ENCODE data around the gene SGMS1. TPM values are rescaled to one million over a fixed set of nuclear protein-coding genes. Genes with fewer than 3 reads are reported as not detected.
A peak's percentile ranks its signal among the peaks of the same experiment; 100 is the strongest.

The SGMS1 gene
- total and polyA plus RNA-seq, 4 donors: 8.9 to 54.3 (median 22.2) TPM

- no peaks in the 10 kb centered on the region for H3K27me3 ChIP-seq (ENCODE audit: control insufficient read depth in 1 of 2, insufficient read depth in 2 of 2, low read length in 1 of 2)
- WGBS, 2 donors: 1% methylated on average over 62 of the region's 62 CpGs
- peak; percentile 87 for ATAC-seq (ENCODE audit: low FRiP score)
- no peaks in the 10 kb centered on the region for H3K4me1 ChIP-seq (ENCODE audit: control insufficient read depth in 1 of 2, insufficient read depth in 2 of 2, low read length in 2 of 2)
- DNase-seq: peak; percentile 81 to 92
- no peaks in the 10 kb centered on the region for H3K36me3 ChIP-seq (ENCODE audit: control insufficient read depth in 1 of 2, insufficient read depth in 2 of 2, low read length in 1 of 2)
- intact Hi-C loops (cut with DNase I): loop anchor here (2.0 to 10.0 kb wide), 4 partner anchors 83 to 207 kb away; partner anchors contain the start of gene SGMS1 (in 1 of the 2)
- H3K4me3 ChIP-seq (ENCODE audit: low read length in 2 of 2): peak overlapping the region; percentile 72 to 93
- peak overlapping the region in 1 of 2 donors; percentile 16 for H3K27ac ChIP-seq (ENCODE audit: low read depth in 1 of 2, low read length in 2 of 2)
- H3K9me3 ChIP-seq (ENCODE audit: control insufficient read depth, low read length): no peaks in the 10 kb centered on the region
Measured at GRCh38 chr10:50417886-50418830, 205.6 kb downstream of the SGMS1 start.

DNA sequence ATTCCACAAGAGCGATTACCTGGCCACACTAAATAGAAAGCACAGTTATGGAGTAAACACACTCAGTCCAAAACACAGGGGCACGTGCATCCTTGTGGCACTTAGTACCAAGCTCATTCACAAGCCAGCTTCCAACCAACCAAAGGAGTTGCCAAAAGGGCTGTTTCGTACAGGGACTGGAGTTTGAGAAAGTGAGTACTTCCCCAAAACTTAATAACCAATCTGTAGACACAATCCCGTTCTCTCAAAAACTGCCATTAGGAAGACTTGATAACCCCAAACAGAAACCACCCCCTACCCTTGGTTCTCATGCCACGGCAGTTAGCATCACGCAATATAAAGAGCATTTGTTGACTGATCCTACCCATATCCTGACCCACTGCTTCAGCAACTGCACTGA, 206.3 kb downstream of the SGMS1 start:
- no peaks in the 10 kb centered on the region for H3K4me1 ChIP-seq (ENCODE audit: control insufficient read depth in 1 of 2, insufficient read depth in 2 of 2, low read length in 2 of 2)
- peak; percentile 35 for ATAC-seq (ENCODE audit: low FRiP score)
- H3K27ac ChIP-seq (ENCODE audit: low read depth in 1 of 2, low read length in 2 of 2): no peak overlapping the region
- 7 to 8% methylated on average over 6 of the region's 6 CpGs for WGBS, 2 donors
- peak overlapping the region; percentile 72 to 93 for H3K4me3 ChIP-seq (ENCODE audit: low read length in 2 of 2)
- H3K9me3 ChIP-seq (ENCODE audit: control insufficient read depth, low read length): no peaks in the 10 kb centered on the region
- intact Hi-C loops (cut with DNase I): loop anchor here (5.0 to 10.0 kb wide), 3 partner anchors 83 to 205 kb away; partner anchors contain the start of gene SGMS1 (in 1 of the 2)
- no peaks in the 10 kb centered on the region for H3K36me3 ChIP-seq (ENCODE audit: control insufficient read depth in 1 of 2, insufficient read depth in 2 of 2, low read length in 1 of 2)
- H3K27me3 ChIP-seq (ENCODE audit: control insufficient read depth in 1 of 2, insufficient read depth in 2 of 2, low read length in 1 of 2): no peaks in the 10 kb centered on the region
- DNase-seq: no peak

GRCh38 chr10:50416881-50417280, 206.9 kb downstream of the SGMS1 start:
- H3K27ac ChIP-seq (ENCODE audit: low read depth in 1 of 2, low read length in 2 of 2): no peak overlapping the region
- H3K27me3 ChIP-seq (ENCODE audit: control insufficient read depth in 1 of 2, insufficient read depth in 2 of 2, low read length in 1 of 2): no peaks in the 10 kb centered on the region
- no peaks in the 10 kb centered on the region for H3K4me1 ChIP-seq (ENCODE audit: control insufficient read depth in 1 of 2, insufficient read depth in 2 of 2, low read length in 2 of 2)
- no peaks in the 10 kb centered on the region for H3K9me3 ChIP-seq (ENCODE audit: control insufficient read depth, low read length)
- no peaks in the 10 kb centered on the region for H3K36me3 ChIP-seq (ENCODE audit: control insufficient read depth in 1 of 2, insufficient read depth in 2 of 2, low read length in 1 of 2)
- intact Hi-C loops (cut with DNase I): loop anchor here (5.0 to 10.0 kb wide), 3 partner anchors 82 to 205 kb away; partner anchors contain the start of gene SGMS1 (in 1 of the 2)
- WGBS, 2 donors: 50 to 62% methylated on average over 6 of the region's 6 CpGs
- no peak for ATAC-seq (ENCODE audit: low FRiP score)
- H3K4me3 ChIP-seq (ENCODE audit: low read length in 2 of 2): peak overlapping the region in 1 of 2 donors; percentile 72
- DNase-seq: no peak

DNA sequence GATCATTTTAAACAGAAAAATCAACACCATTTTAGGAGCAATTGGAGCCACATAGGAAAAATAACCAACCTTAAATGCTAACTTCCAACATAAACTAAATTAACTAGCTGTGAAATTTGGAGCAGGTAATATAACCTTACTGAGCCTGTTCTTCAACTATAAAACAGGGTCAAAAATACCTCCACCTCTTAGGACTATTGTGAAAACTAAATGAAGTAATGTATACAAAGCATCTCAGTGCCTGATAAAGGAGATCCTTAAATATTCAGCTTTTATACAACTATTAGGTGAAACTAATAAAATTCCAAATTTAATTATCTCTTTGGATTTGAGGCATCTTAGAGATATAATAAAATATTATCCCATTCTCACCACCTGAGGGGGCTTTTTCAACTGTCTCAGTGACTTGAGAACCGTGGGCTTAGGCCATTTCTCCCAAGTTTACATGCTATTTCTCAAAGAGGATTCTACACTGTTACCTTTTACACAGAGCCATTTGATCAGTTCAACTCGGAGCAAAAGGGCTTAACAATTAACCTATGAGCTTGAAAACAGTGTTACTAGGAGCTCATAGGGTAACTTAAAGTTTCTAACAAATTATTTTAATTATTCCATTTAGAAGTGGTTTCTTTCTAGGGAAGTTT, 207.5 kb downstream of the SGMS1 start:
- intact Hi-C loops (cut with DNase I): loop anchor here (5.0 to 10.0 kb wide), 3 partner anchors 82 to 206 kb away; partner anchors contain the start of gene SGMS1 (in 1 of the 2)
- Histone ChIP-seq H3K4me3 (ENCODE audit: low read length in 2 of 2) (no peak overlapping the region), H3K36me3 (ENCODE audit: control insufficient read depth in 1 of 2, insufficient read depth in 2 of 2, low read length in 1 of 2) (no peaks in the 10 kb centered on the region), H3K9me3 (ENCODE audit: control insufficient read depth, low read length) (no peaks in the 10 kb centered on the region), H3K27me3 (ENCODE audit: control insufficient read depth in 1 of 2, insufficient read depth in 2 of 2, low read length in 1 of 2) (no peaks in the 10 kb centered on the region), H3K27ac (ENCODE audit: low read depth in 1 of 2, low read length in 2 of 2) (no peak overlapping the region), H3K4me1 (ENCODE audit: control insufficient read depth in 1 of 2, insufficient read depth in 2 of 2, low read length in 2 of 2) (no peaks in the 10 kb centered on the region)
- WGBS, 2 donors: 50 to 54% methylated on average over 2 of the region's 2 CpGs
- DNase-seq (no peak), ATAC-seq (ENCODE audit: low FRiP score) (no peak)

DNA sequence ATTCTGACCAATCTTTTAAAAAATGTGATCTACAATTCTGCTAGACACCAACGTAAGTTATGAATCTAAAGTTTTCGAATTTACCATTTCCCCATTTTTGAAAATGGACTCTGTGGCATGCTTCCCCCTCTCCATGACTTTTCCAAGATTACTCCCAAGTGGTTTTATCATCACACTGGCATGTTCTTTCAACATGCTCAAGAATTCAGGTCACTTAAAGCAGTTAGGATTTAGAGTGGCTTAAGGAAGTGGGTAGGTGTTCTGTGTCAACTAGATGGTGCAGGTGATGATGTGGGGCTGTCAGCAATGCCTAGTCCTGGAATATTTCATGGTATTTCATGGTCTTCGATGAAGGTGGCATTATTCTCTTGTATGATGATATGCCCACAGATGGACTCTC, 208.5 kb downstream of the SGMS1 start:
- DNase-seq (no peak), ATAC-seq (ENCODE audit: low FRiP score) (no peak)
- H3K27ac ChIP-seq (ENCODE audit: low read depth in 1 of 2, low read length in 2 of 2): no peak overlapping the region
- no peaks in the 10 kb centered on the region for H3K27me3 ChIP-seq (ENCODE audit: control insufficient read depth in 1 of 2, insufficient read depth in 2 of 2, low read length in 1 of 2)
- H3K4me3 ChIP-seq (ENCODE audit: low read length in 2 of 2): no peak overlapping the region
- H3K4me1 ChIP-seq (ENCODE audit: control insufficient read depth in 1 of 2, insufficient read depth in 2 of 2, low read length in 2 of 2): no peaks in the 10 kb centered on the region
- H3K9me3 ChIP-seq (ENCODE audit: control insufficient read depth, low read length): no peaks in the 10 kb centered on the region
- 88 to 89% methylated on average over 3 of the region's 3 CpGs for WGBS, 2 donors
- intact Hi-C loops (cut with DNase I): loop anchor here (5.0 to 10.0 kb wide), 3 partner anchors 80 to 207 kb away; partner anchors contain the start of gene SGMS1 (in 1 of the 2)
- no peaks in the 10 kb centered on the region for H3K36me3 ChIP-seq (ENCODE audit: control insufficient read depth in 1 of 2, insufficient read depth in 2 of 2, low read length in 1 of 2)

DNA sequence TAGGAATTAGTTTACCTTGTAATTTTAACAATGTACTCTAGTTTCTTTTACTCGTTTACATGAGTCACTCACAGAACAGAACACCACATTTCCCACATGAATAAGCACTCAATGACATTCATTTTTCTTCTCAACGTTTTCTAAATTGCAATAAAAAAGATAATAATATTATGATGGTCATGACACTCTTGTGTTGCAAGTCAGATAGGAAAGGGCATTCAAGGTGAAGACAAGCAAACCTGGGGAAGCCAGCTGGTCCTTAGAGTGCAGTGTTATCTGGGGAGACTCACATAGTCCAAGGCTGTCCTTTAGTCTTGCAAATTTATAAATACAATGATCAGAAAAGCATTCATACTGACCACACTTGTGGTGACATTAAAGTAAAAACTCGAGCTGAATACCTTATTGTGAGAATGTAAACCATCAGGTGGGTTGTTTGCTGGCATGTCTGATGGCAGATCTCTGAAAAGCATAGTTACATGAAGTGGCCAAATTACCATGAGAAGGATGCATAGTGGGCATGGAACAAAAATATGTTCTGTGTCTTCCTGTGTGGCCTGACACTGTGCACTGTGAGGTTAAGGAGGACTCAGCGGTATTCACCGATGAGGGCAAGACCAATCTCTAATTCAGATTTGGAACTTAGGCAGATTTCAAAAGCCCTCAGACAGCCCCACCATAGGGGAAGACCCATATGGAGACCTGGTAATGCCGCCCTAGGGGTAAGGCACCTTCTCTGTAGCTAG, 213.5 kb downstream of the SGMS1 start:
- intact Hi-C loops (cut with DNase I): loop anchor here in 1 of 2 donors (10.0 kb wide), 1 partner anchor 75 kb away; no protein-coding TSS in a partner anchor
- no peak for ATAC-seq (ENCODE audit: low FRiP score)
- no peaks in the 10 kb centered on the region for H3K4me1 ChIP-seq (ENCODE audit: control insufficient read depth in 1 of 2, insufficient read depth in 2 of 2, low read length in 2 of 2)

GRCh38 chr10:50407076-50407801, 216.5 kb downstream of the SGMS1 start:
- Histone ChIP-seq H3K36me3 (ENCODE audit: control insufficient read depth in 1 of 2, insufficient read depth in 2 of 2, low read length in 1 of 2) (no peaks in the 10 kb centered on the region), H3K4me3 (ENCODE audit: low read length in 2 of 2) (no peak overlapping the region), H3K4me1 (ENCODE audit: control insufficient read depth in 1 of 2, insufficient read depth in 2 of 2, low read length in 2 of 2) (peaks cover 0 to 2% of the 10 kb centered on the region in 2 donors), H3K9me3 (ENCODE audit: control insufficient read depth, low read length) (peaks cover 3% of the 10 kb centered on the region), H3K27me3 (ENCODE audit: control insufficient read depth in 1 of 2, insufficient read depth in 2 of 2, low read length in 1 of 2) (no peaks in the 10 kb centered on the region), H3K27ac (ENCODE audit: low read depth in 1 of 2, low read length in 2 of 2) (no peak overlapping the region)
- intact Hi-C loops (cut with DNase I): no loop called here
- no peak for DNase-seq
- 93 to 95% methylated on average over 7 of the region's 7 CpGs for WGBS, 2 donors
- ATAC-seq (ENCODE audit: low FRiP score): no peak

More for the DNA sequence above, 213.5 kb downstream of the SGMS1 start:
- whole genome bisulfite sequencing, 2 donors: 67 to 71% methylated on average over 6 of the region's 6 CpGs
- no peak for DNase-seq
- Histone ChIP-seq H3K9me3 (ENCODE audit: control insufficient read depth, low read length) (peaks cover 3% of the 10 kb centered on the region), H3K4me3 (ENCODE audit: low read length in 2 of 2) (no peak overlapping the region), H3K36me3 (ENCODE audit: control insufficient read depth in 1 of 2, insufficient read depth in 2 of 2, low read length in 1 of 2) (no peaks in the 10 kb centered on the region), H3K27ac (ENCODE audit: low read depth in 1 of 2, low read length in 2 of 2) (no peak overlapping the region), H3K27me3 (ENCODE audit: control insufficient read depth in 1 of 2, insufficient read depth in 2 of 2, low read length in 1 of 2) (no peaks in the 10 kb centered on the region)

All from aorta (tissue), 5 donors.